Upper lobe of left lung (tissue), 6 donors: ENCODE measurements around the gene ZNF839. TPM values are rescaled to one million over a fixed set of nuclear protein-coding genes. Genes with fewer than 3 reads are reported as not detected.

ENCODE experiments used
- ATAC-seq, 2 donors: fragments of 200-7000 bp; cut with Tn5 transposase; one replicate each; pipeline ENCODE4 v1.9.1; 2022; ENCODE audit warnings: mild to moderate bottlenecking in 2 of 2, moderate library complexity in 2 of 2; ENCODE audit not compliant: low FRiP score in 2 of 2
- DNase-seq, 2 donors: peaks; one replicate each; pipeline ENCODE4 v3.0.0-alpha.2; 2019 to 2020
- H3K27ac ChIP-seq, 4 donors: fragments of 200-600 bp; sonication (generic); one replicate each; pipeline ENCODE4 v1.5.1; 2016 to 2019
- H3K27me3 ChIP-seq, 4 donors: fragments of 200-600 bp; sonication (generic); one replicate each; pipeline ENCODE4 v1.5.1; 2017 to 2019
- H3K36me3 ChIP-seq, 4 donors: fragments of 200-600 bp; sonication (generic); one replicate each; pipeline ENCODE4 v1.5.1; 2016 to 2019
- H3K4me1 ChIP-seq, 4 donors: fragments of 200-600 bp; sonication (generic); one replicate each; pipeline ENCODE4 v1.5.1; 2018 to 2019
- H3K4me3 ChIP-seq, 4 donors: fragments of 200-600 bp; sonication (generic); one replicate each; pipeline ENCODE4 v1.5.1; 2017 to 2019; ENCODE audit warnings: mild to moderate bottlenecking in 2 of 4, moderate library complexity in 1 of 4
- H3K9me3 ChIP-seq, 4 donors: fragments of 200-600 bp; sonication (generic); one replicate each; pipeline ENCODE4 v1.5.1; 2018 to 2019
- EP300 ChIP-seq, 4 donors: sonication (generic); formaldehyde crosslinking; IDR thresholded peaks; one replicate each; pipeline ENCODE4 v1.5.1; 2017; ENCODE audit warnings: antibody characterized with exemption in 4 of 4, control low read depth in 2 of 4
- POLR2A ChIP-seq, 4 donors: fragments of 450-650 bp; IDR thresholded peaks; one replicate each; pipeline ENCODE4 v1.5.1; 2016 to 2017; ENCODE audit warnings: antibody characterized with exemption in 4 of 4, mild to moderate bottlenecking in 2 of 4
- POLR2AphosphoS5 ChIP-seq, 2 donors: sonication (generic); formaldehyde crosslinking; IDR thresholded peaks; one replicate each; pipeline ENCODE4 v1.5.1; 2017; ENCODE audit warnings: antibody characterized with exemption in 2 of 2
- WGBS, 2 donors: methylation state at CpG; one replicate each; pipeline ENCODE4 v1.1.5; 2017 to 2018; 5-methylcytosine and 5-hydroxymethylcytosine counted together
- total RNA-seq, 6 donors: library from RNA; depleted of rRNA in 4 of 6; stranded (reverse); fragments of >200 nt in 4 of 6; gene quantifications; one replicate each; pipeline versions ENCODE4 v1.1.0 to v1.2.1, GENCODE V29; 2016 to 2021
- TF ChIP-seq, protein P1 (sequence below), 6 experiments: fragments of 450-650 bp in 4 of 6; fragments of 200-600 bp in 2 of 6; sonication (generic) in 2 of 6; IDR thresholded peaks; one replicate each; pipeline ENCODE4 v1.5.1; 2016 to 2019; ENCODE audit warnings: antibody characterized with exemption in 6 of 6
- donor health status: DM: no; HTN: no; CAD: no; lungs with moderate emphysema.
- donor health status: DM: no; HTN: yes; CAD: no; lungs with severe emphysema.

The ZNF839 gene
- total RNA-seq, 6 donors from 2014 or later, result 8.7 to 37.7 (median 14.1) TPM

DNA sequence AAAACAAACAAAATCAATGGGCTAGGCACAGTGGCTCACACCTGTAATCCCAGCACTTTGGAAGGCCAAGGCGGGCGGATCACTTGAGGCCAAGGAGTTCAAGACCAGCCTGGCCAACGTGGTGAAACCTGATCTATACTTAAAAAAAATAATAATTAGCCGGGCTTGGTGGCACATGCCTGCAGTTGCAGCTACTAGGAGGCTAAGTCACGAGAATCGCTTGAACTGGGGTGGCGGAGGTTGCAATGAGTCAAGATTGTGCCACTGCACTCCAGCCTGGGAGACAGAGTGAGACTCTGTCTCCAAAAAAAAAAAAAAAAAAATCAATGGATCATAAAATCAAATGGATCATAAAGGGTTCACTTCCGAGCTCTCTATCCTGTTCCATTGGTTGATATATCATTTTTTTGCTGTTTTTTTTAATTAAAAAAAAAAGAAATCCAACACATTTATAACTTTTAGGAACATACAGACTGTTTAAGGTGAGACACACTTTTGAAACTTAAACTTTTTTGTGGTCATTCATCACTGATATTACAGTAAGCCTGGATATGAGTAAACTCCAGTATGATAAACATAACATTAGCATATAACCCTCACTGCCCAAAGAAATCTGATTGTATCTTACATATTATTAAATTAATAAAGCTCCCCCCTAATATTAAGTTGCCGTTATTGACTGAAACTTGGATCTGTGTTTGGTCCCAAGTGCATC, 36.6 kb upstream of the ZNF839 start:
- ATAC-seq, result no peak
- TF ChIP-seq POLR2A (IDR thresholded peaks at IDR 0.05) (no peak), EP300 (IDR thresholded peaks at IDR 0.05) (no peak), POLR2AphosphoS5 (IDR thresholded peaks at IDR 0.05) (no peak)
- TF ChIP-seq, protein P1, sequence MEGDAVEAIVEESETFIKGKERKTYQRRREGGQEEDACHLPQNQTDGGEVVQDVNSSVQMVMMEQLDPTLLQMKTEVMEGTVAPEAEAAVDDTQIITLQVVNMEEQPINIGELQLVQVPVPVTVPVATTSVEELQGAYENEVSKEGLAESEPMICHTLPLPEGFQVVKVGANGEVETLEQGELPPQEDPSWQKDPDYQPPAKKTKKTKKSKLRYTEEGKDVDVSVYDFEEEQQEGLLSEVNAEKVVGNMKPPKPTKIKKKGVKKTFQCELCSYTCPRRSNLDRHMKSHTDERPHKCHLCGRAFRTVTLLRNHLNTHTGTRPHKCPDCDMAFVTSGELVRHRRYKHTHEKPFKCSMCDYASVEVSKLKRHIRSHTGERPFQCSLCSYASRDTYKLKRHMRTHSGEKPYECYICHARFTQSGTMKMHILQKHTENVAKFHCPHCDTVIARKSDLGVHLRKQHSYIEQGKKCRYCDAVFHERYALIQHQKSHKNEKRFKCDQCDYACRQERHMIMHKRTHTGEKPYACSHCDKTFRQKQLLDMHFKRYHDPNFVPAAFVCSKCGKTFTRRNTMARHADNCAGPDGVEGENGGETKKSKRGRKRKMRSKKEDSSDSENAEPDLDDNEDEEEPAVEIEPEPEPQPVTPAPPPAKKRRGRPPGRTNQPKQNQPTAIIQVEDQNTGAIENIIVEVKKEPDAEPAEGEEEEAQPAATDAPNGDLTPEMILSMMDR (IDR thresholded peaks at IDR 0.05), result no peak
- no peaks in the 10 kb centered on the region for H3K9me3 ChIP-seq
- no peak overlapping the region for H3K27ac ChIP-seq
- peaks cover 0 to 8% (median 0%) of the 10 kb centered on the region in 4 donors for H3K36me3 ChIP-seq
- WGBS, 2 donors, result 80 to 88% methylated on average over 9 of the region's 9 CpGs
- no peak for DNase-seq
- no peaks in the 10 kb centered on the region for H3K27me3 ChIP-seq
- peaks cover 0 to 9% (median 0%) of the 10 kb centered on the region in 4 donors for H3K4me1 ChIP-seq
- no peak overlapping the region for H3K4me3 ChIP-seq

DNA sequence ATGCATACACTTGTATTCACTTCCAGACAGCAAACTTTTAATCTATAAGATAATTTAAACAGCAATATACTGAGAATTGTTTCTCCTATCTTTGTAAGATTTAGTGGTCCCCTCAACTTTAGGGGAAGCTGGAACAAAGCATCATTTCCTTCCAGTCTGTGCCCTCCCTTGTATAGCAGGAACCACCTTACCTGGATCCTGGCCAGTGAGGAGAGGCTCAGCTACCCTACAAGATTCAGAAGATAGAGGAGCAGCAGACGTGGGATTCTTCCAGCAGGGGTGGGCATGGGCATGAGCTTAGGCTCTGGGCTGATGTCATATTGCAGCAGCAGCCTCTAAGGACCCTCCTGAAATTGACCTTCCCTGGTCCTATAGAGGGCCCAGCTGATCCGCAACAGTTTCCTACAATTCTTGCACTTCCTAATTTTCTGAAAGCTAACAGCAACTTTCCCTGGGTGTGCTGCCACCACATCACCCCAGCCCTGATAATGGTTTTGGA, 35.9 kb upstream of the ZNF839 start:
- ATAC-seq (no peak), DNase-seq (no peak)
- TF ChIP-seq POLR2AphosphoS5 (IDR thresholded peaks at IDR 0.05) (no peak), POLR2A (IDR thresholded peaks at IDR 0.05) (no peak), EP300 (IDR thresholded peaks at IDR 0.05) (no peak)
- TF ChIP-seq, protein P1 (IDR thresholded peaks at IDR 0.05), result no peak
- H3K27ac ChIP-seq, result no peak overlapping the region
- WGBS, 2 donors, result 58 to 75% methylated on average over 2 of the region's 2 CpGs
- peaks cover 0 to 9% (median 0%) of the 10 kb centered on the region in 4 donors for H3K4me1 ChIP-seq
- peaks cover 0 to 8% (median 0%) of the 10 kb centered on the region in 4 donors for H3K36me3 ChIP-seq
- no peaks in the 10 kb centered on the region for H3K9me3 ChIP-seq
- H3K27me3 ChIP-seq, result no peaks in the 10 kb centered on the region
- H3K4me3 ChIP-seq, result no peak overlapping the region

DNA sequence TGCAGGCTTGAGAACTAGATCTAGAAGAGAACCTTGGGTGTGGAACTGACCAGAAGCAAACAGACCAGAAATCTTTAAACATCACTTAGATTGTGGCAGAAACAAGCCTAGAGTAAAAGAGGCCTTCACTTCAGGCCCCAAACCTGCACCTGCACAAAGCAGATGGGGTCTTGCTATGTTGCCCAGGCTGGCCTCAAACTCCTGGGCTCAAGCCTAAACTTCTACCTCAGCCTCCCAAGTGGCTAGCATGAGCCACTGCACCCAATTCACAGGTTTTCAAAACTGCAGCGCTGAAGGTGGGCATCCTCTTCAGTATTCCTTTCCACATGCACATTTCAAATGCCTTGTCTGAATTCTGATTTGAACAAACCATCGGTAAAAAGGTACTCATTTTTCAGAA, 34.4 kb upstream of the ZNF839 start:
- WGBS, 2 donors, result 94 to 97% methylated on average over 2 of the region's 2 CpGs
- no peak for DNase-seq
- no peaks in the 10 kb centered on the region for H3K27me3 ChIP-seq
- H3K36me3 ChIP-seq, result peaks cover 0 to 4% (median 0%) of the 10 kb centered on the region in 4 donors
- TF ChIP-seq, protein P1 (IDR thresholded peaks at IDR 0.05), result no peak
- TF ChIP-seq POLR2AphosphoS5 (IDR thresholded peaks at IDR 0.05), result no peak
- TF ChIP-seq POLR2A (IDR thresholded peaks at IDR 0.05), result no peak
- no peak for TF ChIP-seq EP300 (IDR thresholded peaks at IDR 0.05)
- no peaks in the 10 kb centered on the region for H3K9me3 ChIP-seq
- H3K4me3 ChIP-seq, result no peak overlapping the region
- H3K27ac ChIP-seq, result no peak overlapping the region
- no peaks in the 10 kb centered on the region for H3K4me1 ChIP-seq
- no peak for ATAC-seq

DNA sequence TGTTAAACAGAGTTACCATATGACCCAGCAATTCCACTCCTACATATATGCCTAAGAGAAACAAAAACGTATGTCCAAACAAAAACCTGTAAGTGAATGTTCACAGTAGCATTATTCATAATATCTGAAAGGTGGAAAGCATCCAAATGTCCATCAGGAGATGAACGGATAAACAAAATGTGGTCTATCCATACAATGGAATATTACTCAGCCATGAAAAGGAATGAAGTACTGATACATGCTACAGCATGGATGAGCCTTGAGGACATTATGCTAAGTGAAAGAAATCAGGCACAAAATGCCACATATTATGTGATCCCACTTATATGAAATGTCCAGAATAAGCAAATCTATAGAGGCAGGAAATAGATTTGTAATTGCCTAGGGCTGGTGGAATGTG, 31.4 kb upstream of the ZNF839 start:
- 91 to 95% methylated on average over 2 of the region's 2 CpGs for WGBS, 2 donors
- no peaks in the 10 kb centered on the region for H3K36me3 ChIP-seq
- no peak for TF ChIP-seq EP300 (IDR thresholded peaks at IDR 0.05)
- no peak for TF ChIP-seq POLR2A (IDR thresholded peaks at IDR 0.05)
- TF ChIP-seq, protein P1 (IDR thresholded peaks at IDR 0.05), result no peak
- TF ChIP-seq POLR2AphosphoS5 (IDR thresholded peaks at IDR 0.05), result no peak
- ATAC-seq, result no peak
- no peak overlapping the region for H3K27ac ChIP-seq
- no peak overlapping the region for H3K4me3 ChIP-seq
- H3K27me3 ChIP-seq, result no peaks in the 10 kb centered on the region
- H3K9me3 ChIP-seq, result no peaks in the 10 kb centered on the region
- no peak for DNase-seq
- no peaks in the 10 kb centered on the region for H3K4me1 ChIP-seq

DNA sequence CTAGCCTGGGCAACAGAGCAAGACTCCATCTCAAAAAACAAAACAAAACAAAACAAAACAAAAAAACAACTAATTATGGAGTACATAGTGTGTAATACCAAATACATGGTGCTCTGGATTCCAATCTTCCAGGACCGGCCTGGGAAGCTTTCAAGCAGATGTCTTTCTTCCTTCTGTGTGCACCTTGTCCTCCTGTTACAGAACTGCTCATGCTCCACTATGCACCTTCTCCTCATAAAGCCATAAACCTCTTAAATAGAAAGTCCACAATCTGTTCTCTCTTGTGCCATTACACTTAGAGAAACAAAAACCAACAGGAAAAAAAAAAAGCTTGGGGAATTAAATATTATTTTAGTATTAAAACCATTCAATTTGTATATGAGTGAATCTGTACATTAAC, 27.1 kb upstream of the ZNF839 start:
- no peak overlapping the region for H3K27ac ChIP-seq
- ATAC-seq, result no peak
- no peak for DNase-seq
- TF ChIP-seq POLR2AphosphoS5 (IDR thresholded peaks at IDR 0.05), result no peak
- TF ChIP-seq POLR2A (IDR thresholded peaks at IDR 0.05), result no peak
- TF ChIP-seq EP300 (IDR thresholded peaks at IDR 0.05), result no peak
- TF ChIP-seq, protein P1 (IDR thresholded peaks at IDR 0.05), result no peak
- H3K4me1 ChIP-seq, result no peaks in the 10 kb centered on the region
- no peak overlapping the region for H3K4me3 ChIP-seq
- H3K9me3 ChIP-seq, result no peaks in the 10 kb centered on the region
- 92 to 100% methylated on average over 1 of the region's 1 CpG for WGBS, 2 donors
- H3K36me3 ChIP-seq, result no peaks in the 10 kb centered on the region
- H3K27me3 ChIP-seq, result no peaks in the 10 kb centered on the region
